ENCODE results near the gene CDK19.
"Not testable (repeated sequence)": the region's sequence is repeated elsewhere in the genome, so short reads cannot be mapped to it uniquely, and the experiment has no call there.

CDK19 gene

DNA sequence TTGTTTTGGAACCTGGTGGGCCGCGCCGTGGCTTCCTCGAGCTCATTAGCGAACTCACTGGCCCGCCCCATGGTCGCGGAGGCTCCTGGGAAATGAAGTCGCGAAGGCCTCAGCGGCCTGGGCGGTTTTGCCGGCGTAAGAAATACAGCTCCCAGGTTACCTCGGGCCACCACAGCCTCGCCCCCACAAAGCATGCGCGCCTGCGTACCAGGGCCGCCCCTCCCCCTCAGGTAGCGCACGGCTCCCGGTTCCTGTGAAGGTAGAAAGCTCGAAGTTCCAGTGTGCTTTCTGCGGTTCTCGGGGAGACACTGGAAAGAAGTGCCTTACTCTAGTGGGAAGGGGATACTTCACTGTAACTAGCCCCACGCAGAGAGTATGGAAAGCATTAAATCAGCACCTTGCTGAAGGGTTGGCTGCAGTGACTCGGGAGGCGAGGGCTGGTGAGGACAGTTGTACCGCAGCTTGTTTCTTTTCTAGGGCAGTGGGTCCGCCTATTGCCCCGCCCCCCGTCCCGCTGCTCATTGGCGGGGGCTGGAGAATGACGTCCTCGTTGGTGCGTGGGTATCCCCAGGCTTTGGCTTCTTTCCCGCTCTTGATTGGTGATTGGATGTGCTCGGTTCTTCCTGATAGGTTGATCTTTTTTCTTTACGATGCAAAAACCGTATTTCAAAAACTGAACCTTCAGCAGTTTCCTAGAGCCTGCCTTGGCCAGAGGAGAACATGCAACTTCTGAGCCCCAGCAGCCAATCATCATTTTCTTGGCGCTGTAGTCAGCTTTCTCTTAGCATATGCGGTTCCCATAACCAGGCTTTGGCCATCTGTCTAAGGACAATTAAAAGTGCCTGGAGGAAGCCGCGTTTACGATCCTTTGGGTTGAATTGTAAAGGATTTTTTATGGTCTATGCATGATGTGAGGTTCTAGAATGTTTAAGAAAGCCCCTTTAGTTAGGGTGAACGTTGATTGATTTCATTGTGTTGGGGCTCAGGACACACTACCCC lies at the start of gene CDK19:
TSS of gene CDK19 (minus strand) at position 59 of the 999 bp plus-strand sequence. CDS start 333 bp downstream, outside the sequence.
- peak; percentile 96 for DNase-seq

DNA sequence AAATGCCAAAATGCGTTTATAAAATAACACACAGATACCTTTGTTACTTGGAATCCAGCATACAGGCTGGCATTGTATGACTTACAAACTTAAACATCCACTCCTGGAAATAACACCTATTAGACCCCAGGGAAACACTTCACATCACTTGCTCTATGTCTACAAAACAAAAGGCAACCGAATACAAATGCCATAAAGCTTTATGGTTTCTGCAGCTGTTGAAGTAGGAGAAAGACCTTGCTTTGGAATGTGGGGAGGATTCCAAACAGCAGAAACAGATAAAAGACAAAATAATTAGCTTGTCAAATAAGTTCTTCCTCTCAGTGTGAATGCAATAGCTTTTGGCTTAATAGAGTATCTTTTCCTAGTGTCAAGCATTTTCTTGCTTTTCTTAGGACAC lies 49.6 kb upstream of the CDK19 start:
- no peak for DNase-seq

DNA sequence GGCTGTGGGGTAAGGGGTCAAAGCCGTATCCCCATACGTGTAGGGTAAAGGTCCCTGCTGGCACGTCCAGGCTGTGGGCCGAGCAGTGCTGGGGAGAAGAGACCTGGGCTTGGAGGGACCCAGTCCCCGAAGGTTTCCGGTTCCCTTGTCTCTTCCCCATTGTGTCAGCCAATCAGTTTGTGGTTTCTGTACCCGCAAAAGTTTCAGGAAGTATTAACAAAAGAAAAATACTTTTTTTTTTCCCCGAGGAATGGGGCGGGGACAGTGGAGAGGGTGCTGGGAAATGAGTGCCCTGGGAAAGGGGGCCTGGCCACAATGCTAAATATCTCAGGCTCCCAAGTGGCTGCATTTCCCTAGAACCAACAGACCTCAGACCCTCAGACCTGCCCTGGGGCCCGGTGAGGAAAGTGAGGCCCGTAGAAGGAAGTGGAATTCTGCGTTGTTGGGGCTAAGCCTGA lies 44.1 kb upstream of the CDK19 start:
- DNase-seq = no peak

DNA sequence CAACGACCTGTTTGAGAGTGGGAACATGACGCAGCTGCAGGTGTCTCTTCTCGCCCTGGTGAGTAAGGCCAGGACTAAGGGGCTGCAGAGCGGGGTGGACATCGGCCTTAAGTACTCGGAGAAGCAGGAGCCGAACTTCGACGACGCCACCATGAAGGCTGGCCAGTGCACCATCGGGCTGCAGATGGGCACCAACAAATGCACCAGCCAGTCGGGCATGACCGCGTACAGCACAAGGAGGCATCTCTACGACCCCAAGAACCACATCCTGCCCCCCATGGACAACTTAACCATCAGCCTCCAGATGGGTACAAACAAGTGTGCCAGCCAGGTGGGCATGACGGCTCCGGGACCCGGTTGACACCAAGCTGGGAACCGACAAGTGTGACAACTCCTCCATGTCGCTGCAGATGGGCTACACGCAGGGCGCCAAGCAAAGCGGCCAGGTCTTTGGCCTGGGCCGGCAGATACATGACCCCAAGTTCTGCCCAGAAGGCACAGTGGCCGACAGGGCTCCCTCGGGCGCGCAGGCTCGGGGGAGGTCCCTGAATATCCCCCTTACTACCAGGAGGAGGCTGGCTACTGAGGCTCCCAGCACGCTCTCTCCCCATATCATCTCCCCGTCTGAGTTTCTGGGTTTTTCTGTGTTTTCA lies 43.4 kb upstream of the CDK19 start:
- no peak for DNase-seq

DNA sequence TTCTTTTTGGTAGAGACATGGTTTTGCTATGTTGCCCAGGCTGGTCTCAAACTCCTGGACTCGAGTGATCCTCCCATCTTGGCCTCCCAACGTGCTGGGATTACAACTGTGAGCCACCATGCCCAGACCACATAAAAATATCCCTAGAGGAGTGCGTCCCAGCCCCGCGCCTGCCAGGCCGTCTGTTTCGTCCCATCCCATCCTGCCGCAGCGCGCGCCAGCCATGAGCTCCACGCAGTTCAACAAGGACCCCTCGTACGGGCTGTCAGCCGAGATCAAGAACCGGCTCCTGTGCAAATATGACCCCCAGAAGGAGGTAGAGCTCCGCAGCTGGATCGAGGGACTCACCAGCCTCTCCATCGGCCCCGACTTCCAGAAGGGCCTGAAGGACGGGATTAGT lies 42.7 kb upstream of the CDK19 start:
- DNase-seq = no peak

DNA sequence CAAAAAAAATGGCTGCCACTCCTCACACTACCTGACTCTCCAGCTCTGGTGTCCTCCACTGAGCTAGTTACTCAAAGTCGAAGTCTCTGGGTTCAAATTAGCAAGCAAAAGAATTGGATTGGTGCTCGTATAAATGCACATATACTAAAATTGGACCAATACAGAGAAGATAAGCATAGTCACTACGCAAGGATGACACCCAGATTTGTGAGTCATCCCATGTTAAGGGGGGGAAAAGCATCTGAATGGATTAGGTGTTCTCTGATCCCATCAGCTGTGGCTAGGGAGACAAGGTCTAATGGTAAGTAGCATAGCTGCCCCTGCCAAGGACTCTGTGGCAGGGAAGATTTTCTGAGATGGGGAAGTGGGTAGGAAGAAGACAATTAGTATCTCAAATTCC lies 41.0 kb upstream of the CDK19 start:
- no peak for DNase-seq

DNA sequence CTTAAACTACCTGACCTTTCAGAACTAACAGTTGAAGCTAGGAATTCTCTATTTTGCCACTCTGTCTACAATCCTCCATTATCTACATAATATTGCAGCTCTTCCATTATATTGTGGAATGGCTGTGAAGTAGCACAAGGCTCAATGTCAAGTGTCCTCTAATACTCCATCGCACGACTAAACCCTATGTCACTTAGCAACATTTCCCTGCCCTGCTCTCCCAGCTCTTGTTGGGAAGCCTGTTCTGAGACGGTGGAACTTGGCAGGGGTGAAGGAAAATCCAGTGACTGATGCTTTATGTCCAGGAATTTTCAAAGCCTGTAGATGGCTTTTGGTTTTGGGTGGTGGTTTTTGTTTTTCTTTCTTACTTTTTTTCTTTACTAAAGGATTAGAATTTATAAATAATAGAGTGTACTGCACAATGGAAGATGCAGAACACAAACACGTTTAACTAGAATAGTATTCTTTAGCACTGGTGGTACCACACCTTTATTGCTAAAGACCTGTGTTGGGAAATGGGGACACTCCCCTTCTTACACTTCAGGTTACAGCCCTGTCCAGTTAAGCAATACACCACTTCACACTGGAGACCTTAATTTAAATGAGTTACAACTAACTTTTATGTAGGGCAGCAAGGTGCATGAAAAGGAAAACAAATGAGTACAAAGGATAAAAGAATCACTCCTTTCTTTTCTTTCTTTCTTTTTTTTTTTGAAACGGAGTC lies 38.6 kb upstream of the CDK19 start:
- no peak for DNase-seq

DNA sequence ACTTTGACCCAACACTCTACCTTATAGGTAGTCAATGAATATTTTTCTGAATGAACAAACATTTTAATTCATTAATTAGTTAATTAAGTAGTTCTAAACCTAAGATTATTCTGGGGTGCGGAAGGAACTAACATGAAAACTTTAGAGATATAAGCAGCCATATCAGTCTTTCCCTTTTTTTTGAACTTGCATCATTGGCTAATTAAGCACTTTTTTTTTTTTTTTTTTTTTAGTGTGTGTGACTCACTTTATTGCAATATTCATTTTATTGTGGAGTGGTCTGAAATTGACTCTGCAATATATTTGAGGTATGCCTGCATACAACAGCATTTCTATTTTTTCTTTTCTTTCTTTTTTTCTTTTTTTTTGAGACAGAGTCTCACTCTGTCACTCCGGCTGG lies 37.5 kb upstream of the CDK19 start:
- DNase-seq = no peak

DNA sequence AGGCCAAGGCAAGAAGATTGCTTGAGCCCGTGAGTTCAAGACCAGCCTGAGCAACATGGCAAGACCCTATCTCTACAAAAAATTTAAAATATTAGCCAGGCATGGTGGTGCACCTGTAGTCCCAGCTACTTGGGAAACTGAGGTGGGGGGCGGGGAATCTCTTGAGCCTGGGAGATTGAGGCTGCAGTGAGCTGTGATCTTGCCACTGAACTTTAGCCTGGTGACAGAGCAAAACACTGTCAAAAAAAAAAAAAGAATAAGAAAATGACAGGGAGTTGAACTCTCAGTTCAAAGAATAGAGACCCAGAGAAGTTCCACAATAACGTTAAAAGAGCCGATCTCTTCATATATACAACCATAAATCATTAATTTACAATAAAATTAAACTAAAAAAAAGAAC lies 34.5 kb upstream of the CDK19 start:
- no peak for DNase-seq

DNA sequence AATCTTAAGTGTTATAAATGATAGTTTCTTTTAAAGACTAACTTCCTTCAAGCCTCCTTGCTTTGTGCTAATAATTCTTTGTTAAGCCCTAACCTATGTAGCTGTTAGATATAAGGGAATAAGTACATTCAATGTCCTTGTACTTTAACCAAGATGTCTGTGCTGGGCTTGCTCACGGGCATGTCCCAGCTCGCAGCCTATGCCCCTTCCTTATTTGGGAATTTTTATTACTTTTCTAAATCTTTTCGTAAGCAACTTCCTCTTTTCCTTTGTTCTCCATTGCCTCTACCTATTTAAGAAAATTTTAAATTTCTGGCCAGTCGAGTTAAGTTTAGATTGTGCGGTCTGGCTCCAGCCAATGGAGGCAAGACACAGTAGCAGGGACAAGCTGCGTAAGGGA lies 26.0 kb upstream of the CDK19 start:
- no peak for DNase-seq

DNA sequence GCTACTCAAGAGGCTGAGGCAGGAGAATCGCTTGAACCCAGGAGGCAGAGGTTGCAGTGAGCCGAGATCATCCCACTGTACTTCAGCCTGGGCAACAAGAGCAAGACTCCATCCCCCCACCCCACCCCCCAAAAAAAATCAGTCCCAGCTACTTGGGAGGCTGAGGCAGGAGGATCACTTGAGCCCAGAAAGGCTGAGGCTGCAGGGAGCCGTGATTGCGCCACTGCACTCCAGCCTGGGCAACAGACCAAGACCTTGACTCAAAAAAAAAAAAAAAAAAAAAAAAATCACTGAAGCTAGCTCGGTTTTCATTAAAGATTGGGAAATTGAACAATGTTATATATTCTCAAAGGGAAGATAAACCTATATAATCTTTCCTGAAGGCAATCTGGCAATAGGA lies 20.5 kb upstream of the CDK19 start:
- not testable (repeated sequence) for DNase-seq

DNA sequence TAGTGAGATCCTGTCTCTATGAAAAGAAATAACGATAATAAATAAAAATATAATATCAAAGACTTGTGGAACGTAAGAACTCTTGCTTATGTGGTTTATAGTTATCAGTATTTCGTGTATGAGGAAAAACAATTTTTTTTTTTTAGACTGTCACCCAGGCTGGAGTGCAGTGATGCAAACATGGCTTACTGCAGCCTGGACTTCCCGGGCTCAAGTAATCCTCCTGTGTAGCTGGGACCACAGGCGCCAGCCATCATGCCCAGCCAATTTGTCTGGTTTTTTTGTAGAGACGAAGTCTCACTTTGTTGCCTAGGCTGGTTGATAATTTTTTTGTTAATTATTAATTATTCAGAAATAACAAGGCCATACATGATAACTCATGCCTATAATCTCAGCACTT lies 18.6 kb upstream of the CDK19 start:
- no peak for DNase-seq

DNA sequence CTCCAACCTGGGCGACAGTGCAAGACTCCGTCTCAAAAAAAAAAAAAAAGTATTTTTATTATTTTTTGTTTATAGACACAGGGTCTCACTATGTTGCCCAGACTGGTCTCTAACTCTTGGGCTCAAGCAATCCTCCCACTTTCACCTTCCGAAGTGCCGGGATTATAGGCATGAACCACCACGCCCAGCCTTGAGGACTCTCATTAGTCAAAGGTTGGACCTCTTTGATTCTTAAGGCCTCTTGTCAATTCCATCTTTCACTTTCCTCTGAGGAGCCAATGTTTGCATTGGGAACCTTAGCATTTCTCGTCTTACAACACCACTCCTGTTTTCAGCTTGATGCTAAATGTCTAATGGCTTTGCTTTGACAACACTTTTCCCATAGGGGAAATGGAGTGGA lies 16.1 kb upstream of the CDK19 start:
- DNase-seq = no peak

DNA sequence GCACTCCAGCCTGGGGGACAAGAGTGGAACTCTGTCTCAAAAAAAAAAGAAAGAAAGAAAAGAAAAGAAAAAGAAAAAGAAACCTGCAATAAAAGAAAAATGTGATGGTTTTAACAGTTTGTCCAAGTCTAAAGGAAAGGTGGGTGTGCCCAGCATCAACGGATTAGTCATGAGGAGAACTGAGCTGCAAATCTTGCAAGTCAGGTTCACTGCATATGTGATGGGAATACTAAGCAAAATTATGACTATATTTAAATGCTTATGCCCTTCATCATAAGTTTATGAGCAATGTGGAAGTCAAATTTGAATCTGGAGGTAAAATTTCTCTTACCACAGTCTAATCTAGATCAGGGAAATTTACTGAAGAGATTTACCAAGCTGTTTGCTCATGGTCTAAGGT lies 13.1 kb upstream of the CDK19 start:
- no peak for DNase-seq

DNA sequence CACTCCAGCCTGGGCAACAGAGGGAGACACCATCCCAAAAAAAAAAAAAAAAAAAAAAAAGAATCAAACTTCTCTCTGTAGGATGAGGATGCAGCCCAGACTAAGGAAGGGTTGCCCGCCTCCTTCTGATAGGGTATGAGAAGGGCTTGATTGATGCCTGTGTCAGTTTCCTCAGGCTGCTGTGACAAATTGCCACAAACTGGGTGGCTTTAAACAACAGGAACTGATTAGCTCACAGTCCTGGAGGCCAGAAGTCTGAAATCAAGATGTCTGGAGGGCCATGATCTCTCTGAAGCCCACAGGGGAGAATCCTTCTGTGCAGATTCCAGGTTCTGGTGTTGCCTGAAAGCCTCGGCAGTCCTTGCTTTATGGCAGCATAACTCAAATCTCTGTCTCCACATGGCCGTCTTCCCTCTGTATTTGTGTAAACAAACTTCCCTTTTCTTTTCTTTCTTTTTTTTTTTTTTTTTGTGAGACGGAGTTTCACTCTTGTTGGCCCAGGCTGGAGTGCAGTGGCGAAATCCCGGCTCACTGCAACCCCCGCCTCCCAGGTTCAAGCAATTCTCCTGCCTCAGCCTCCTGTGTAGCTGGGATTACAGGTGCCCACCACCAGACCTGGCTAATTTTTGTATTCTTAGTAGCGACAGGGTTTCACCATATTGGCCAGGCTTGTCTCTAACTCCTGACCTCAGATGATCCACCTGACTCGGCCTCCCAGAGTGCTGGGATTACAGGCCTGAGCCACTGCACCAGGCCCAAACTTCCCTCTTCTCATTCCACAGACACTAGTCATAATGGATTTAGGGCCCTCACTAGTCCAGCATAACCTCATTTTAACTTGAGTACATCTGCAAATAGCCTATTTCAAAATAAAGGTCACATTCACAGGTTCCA lies 11.2 kb upstream of the CDK19 start:
- no peak for DNase-seq

DNA sequence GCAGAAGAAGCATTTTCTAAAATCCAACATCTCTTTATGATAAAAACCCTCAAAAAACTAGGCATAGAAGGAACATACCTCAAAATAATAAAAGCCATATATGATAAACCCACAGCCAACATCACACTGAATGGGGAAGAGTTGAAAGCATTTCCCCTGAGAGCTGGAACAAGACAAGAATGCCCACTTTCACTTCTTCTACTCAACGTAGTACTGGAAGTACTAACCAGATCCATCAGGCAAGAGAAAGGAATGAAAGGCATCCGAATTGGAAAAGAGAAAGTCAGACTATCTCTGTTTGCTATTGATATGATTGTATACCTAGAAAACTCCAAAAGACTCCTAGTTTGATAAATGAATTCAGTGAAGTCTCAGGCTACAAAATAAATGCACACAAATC lies 7.9 kb upstream of the CDK19 start:
- no peak for DNase-seq

DNA sequence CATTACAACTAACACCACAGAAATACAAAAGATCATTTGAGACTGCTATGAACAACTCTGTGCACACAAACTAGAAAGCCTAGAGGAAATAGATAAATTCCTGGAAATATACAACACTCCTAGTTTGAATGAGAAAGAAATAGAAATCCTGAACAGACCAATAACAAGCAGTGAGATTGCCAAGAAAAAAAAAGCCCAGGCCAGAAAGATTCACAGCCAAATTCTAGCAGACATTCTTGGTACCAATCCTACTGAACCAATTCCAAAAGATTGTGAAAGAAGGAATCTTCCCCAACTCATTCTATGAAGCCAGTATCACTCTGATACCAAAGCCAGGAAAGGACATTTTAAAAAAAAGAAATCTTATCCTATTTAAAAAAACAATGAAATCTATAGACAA lies 7.0 kb upstream of the CDK19 start:
- DNase-seq = no peak

DNA sequence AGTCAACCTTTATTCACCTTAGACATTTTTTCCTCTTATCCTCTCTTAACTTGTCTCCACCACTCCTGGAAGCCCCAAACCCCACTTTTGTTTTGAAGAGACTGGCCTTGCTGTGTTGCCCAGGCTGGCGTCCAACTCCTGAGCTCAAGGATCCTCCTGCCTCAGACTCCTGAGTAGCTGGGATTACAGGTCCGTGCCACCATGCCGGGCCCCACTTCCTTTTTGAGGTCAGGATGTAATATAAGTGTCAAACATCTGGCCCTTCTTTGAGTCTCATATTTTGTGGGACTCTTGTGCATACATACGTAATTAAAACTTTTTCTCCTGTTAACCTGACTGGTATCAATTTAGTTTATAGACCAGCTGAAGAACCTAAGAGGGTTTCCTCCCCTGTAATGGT lies 1.4 kb upstream of the CDK19 start:
- DNase-seq = no peak

DNA sequence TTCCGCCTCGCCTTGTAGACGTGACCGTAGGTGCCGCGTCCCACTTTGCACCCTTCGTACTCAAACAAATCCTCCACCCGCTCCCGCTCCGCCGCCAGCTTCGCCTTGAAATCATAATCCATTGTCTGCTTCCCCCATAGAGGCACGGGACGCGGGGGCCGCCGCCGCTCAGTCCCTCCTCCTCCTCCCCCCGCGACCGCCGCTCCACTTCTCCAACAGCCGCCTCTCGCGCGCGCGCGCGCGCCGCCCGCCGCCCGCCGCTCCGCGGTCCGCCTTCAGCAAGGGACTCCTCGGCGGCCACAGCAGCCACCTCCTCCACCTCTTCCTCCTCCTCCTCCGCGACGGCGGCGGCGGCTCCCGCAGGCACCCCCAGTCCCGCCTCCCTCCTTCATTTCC lies 256 bp downstream of the CDK19 start:
- no peak for DNase-seq

DNA sequence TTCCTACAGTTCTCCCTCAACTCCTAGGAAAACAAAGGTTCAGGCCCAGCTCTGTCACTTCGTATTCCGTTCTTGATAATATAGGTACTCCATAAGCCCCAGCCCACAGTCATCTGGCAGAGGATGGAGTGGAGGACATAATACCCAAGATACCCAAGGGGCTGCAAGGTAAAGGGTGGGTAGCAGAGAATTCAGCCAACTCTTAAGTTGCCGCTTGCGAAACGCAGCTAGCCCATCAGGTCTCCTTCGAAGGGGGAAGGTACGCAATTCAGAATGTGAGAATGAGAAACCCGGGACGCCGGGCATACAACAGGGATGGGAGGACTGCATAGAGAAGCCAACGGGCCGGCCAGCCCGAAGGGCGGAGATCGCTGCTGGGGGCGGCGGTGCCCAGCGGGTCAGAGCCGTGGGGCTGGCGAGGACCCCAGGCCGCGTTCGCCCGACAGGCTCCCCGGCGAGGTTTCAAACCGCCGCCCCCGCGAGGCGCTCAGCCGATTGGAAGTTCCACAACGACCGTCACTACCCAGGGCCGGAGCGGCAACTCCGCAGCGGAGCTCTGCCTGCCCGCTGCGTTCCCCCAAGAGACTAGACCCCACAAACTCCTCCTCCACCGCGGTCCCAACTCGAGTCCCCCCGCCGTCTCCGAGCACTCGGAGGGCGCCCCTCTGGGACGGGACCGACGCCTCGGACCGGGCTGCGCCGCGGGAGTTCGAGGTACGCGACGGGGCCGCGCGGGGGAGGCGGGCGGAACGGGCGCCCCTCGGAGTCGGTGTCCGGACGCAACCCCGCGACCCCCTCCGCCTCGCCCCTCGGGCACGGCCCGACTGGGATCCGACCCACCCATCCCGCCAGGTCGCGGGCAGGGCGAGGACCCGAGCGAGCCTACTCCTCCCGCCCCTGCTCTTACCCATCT lies 911 bp downstream of the CDK19 start:
- peak; percentile 10 for DNase-seq

DNA sequence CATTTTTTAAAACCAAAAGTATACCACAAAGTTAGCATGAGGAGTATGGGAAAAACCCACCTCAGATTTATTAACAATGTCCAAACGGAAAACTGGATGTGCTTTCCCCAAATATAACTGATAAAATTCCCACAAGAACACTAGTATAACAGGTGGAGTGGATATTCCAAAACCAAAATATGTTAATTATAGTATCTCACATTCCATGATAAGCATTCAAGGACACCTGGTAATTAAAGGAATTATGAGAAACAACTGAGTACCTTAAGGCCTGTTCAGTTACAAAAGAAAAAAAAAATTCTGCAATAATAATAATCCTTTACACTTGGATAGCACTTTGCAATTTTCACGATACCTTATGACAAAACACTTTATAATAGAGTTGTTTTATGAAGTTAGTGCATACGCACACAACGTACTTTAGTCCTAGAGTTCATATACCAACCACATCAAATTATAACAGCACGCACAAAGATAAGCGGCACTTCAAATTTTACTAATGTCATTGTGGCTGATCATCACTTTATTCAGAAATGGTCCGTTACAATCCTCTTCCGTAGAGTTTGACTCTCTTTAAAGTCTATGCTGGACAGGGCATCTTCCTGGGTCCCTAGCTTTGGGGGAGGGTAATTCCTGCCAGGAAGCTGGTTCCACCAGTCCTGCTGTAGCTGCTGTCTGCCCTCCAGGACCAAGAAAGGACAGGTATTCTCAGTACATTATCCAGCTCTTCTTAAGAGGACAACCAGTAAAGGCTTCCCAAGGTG lies 1.7 kb downstream of the CDK19 start:
- no peak for DNase-seq
